Dermis blood vessel endothelial cell (primary cell): Measurements from ENCODE around the gene AACS. TPM values are rescaled to one million over a fixed set of nuclear protein-coding genes. Genes with fewer than 3 reads are reported as not detected.
"Not testable (repeated sequence)": the region's sequence is repeated elsewhere in the genome, so short reads cannot be mapped to it uniquely, and the experiment has no call there.

Experiments
- DNase-seq: peaks from one replicate; pipeline ENCODE4 v3.0.0; 2010
- total RNA-seq: library from RNA; depleted of rRNA; stranded (reverse); fragments of >200 nt; gene quantifications from 2 replicates; pipeline ENCODE4 v1.2.3, GENCODE V29; 2014

Gene AACS
- total RNA-seq, 1 donor from 2014 or later = 29.4 TPM

GRCh38 chr12:125061229-125061628, 4.0 kb upstream of the AACS start:
- no peak for DNase-seq

GRCh38 chr12:125063522-125063921, 1.7 kb upstream of the AACS start:
- DNase-seq = not testable (repeated sequence)

GRCh38 chr12:125064492-125064891, 743 bp upstream of the AACS start:
- DNase-seq = no peak

- DNase-seq = no peak
These were observed 810 bp downstream of the AACS start for GRCh38 chr12:125065919-125066570.

- no peak for DNase-seq
These were observed 3.2 kb downstream of the AACS start for GRCh38 chr12:125068391-125068790.

- DNase-seq = no peak
These were observed 4.4 kb downstream of the AACS start for GRCh38 chr12:125069616-125070015.

GRCh38 chr12:125070112-125070511, 4.9 kb downstream of the AACS start:
- no peak for DNase-seq

- no peak for DNase-seq
These were observed 5.6 kb downstream of the AACS start for GRCh38 chr12:125070661-125071390.

- DNase-seq = no peak
These were observed 6.2 kb downstream of the AACS start for GRCh38 chr12:125071456-125071855.

- no peak for DNase-seq
These were observed 7.3 kb downstream of the AACS start for GRCh38 chr12:125072496-125072895.

GRCh38 chr12:125074294-125074693, 9.1 kb downstream of the AACS start:
- not testable (repeated sequence) for DNase-seq

GRCh38 chr12:125076103-125076502, 10.9 kb downstream of the AACS start:
- no peak for DNase-seq

- DNase-seq = no peak
These were observed 13.8 kb downstream of the AACS start for GRCh38 chr12:125079084-125079483.

GRCh38 chr12:125079648-125080645, 14.7 kb downstream of the AACS start:
- DNase-seq = no peak

GRCh38 chr12:125081427-125081826, 16.2 kb downstream of the AACS start:
- DNase-seq = no peak

- no peak for DNase-seq
These were observed 17.8 kb downstream of the AACS start for GRCh38 chr12:125083072-125083471.

- DNase-seq = not testable (repeated sequence)
These were observed 23.0 kb downstream of the AACS start for GRCh38 chr12:125088199-125088598.

GRCh38 chr12:125089083-125089482, 23.8 kb downstream of the AACS start:
- DNase-seq = no peak

GRCh38 chr12:125089626-125090025, 24.4 kb downstream of the AACS start:
- no peak for DNase-seq

- DNase-seq = no peak
These were observed 25.2 kb downstream of the AACS start for GRCh38 chr12:125090437-125090836.

- no peak for DNase-seq
These were observed 26.2 kb downstream of the AACS start for GRCh38 chr12:125091401-125091800.

- DNase-seq = no peak
These were observed 27.1 kb downstream of the AACS start for GRCh38 chr12:125092108-125092871.
